Uterus (tissue), 4 donors: ENCODE results near the gene SAA4. TPM values are rescaled to one million over a fixed set of nuclear protein-coding genes. Genes with fewer than 3 reads are reported as not detected.

Experiments
- DNase-seq, 2 donors: peaks; one replicate each; pipeline ENCODE4 v3.0.0-alpha.2; 2019 to 2020
- H3K27ac ChIP-seq, 2 donors: fragments of 200-600 bp; sonication (generic); 1 replicate in 1 of 2; 2 replicates in 1 of 2; pipeline ENCODE4 v1.5.1; 2016 to 2018
- H3K27me3 ChIP-seq, 2 donors: fragments of 200-600 bp; sonication (generic); one replicate each; pipeline ENCODE4 v1.5.1; 2018 to 2019; ENCODE audit warnings: control low read depth in 1 of 2
- H3K36me3 ChIP-seq, 2 donors: fragments of 200-600 bp; sonication (generic); one replicate each; pipeline ENCODE4 v1.5.1; 2019; ENCODE audit warnings: control low read depth in 1 of 2
- H3K4me1 ChIP-seq, 2 donors: fragments of 200-600 bp; sonication (generic); one replicate each; pipeline ENCODE4 v1.5.1; 2018 to 2019; ENCODE audit warnings: control low read depth in 1 of 2
- H3K4me3 ChIP-seq, 2 donors: fragments of 200-600 bp; sonication (generic); 1 replicate in 1 of 2; 2 replicates in 1 of 2; pipeline ENCODE4 v1.5.1; 2018 to 2019; ENCODE audit warnings: mild to moderate bottlenecking in 1 of 2
- H3K9me3 ChIP-seq, 2 donors: fragments of 200-600 bp; sonication (generic); one replicate each; pipeline ENCODE4 v1.5.1; 2019; ENCODE audit warnings: control low read depth in 1 of 2
- CTCF ChIP-seq, 4 experiments: fragments of 200-600 bp in 2 of 4; fragments of 450-650 bp in 2 of 4; sonication (generic) in 2 of 4; IDR thresholded peaks; one replicate each; pipeline ENCODE4 v1.5.1; 2016 to 2019; ENCODE audit warnings: antibody characterized with exemption in 4 of 4, mild to moderate bottlenecking in 2 of 4, moderate library complexity in 1 of 4
- POLR2A ChIP-seq, 2 donors: fragments of 450-650 bp; IDR thresholded peaks; one replicate each; pipeline ENCODE4 v1.6.1; 2016; ENCODE audit warnings: antibody characterized with exemption in 2 of 2, mild to moderate bottlenecking in 1 of 2, moderate library complexity in 1 of 2
- intact Hi-C: fragments of 100-400 bp; cut with DNase I; formaldehyde crosslinking; loops from one replicate; pipeline ENCODE4 v1.15.1; 2023; ENCODE audit warnings: low total_unique reads
- total RNA-seq, 4 donors: library from RNA; depleted of rRNA in 3 of 4; stranded (reverse); fragments of >200 nt in 3 of 4; gene quantifications; one replicate each; pipeline versions ENCODE4 v1.1.0 to v1.2.4, GENCODE V29; 2014 to 2023
- donor health status: DM: yes; HTN: yes; CAD: no.

The SAA4 gene
- total RNA-seq, 4 donors from 2014 or later, result not detected

GRCh38 chr11:18229501-18229900, 7.1 kb downstream of the SAA4 start:
- no peak for DNase-seq
- Histone ChIP-seq H3K27me3 (no peaks in the 10 kb centered on the region), H3K4me3 (no peak overlapping the region), H3K36me3 (no peaks in the 10 kb centered on the region), H3K27ac (no peak overlapping the region), H3K4me1 (no peaks in the 10 kb centered on the region), H3K9me3 (no peaks in the 10 kb centered on the region)
- intact Hi-C loops, result no loop called here
- no peak for TF ChIP-seq CTCF (IDR thresholded peaks at IDR 0.05)
- TF ChIP-seq POLR2A (IDR thresholded peaks at IDR 0.05), result no peak

GRCh38 chr11:18225913-18226312, 10.7 kb downstream of the SAA4 start:
- no peak for TF ChIP-seq CTCF (IDR thresholded peaks at IDR 0.05)
- TF ChIP-seq POLR2A (IDR thresholded peaks at IDR 0.05), result no peak
- Histone ChIP-seq H3K36me3 (no peaks in the 10 kb centered on the region), H3K9me3 (no peaks in the 10 kb centered on the region), H3K27ac (no peak overlapping the region), H3K4me3 (no peak overlapping the region), H3K4me1 (no peaks in the 10 kb centered on the region), H3K27me3 (no peaks in the 10 kb centered on the region)
- no peak for DNase-seq
- intact Hi-C loops, result no loop called here

- no peaks in the 10 kb centered on the region for H3K36me3 ChIP-seq
- no peaks in the 10 kb centered on the region for H3K4me1 ChIP-seq
- no peaks in the 10 kb centered on the region for H3K9me3 ChIP-seq
- TF ChIP-seq CTCF (IDR thresholded peaks at IDR 0.05) (no peak), POLR2A (IDR thresholded peaks at IDR 0.05) (no peak)
- no peak overlapping the region for H3K27ac ChIP-seq
- no peak for DNase-seq
- H3K27me3 ChIP-seq, result no peaks in the 10 kb centered on the region
- H3K4me3 ChIP-seq, result no peak overlapping the region
- intact Hi-C loops, result no loop called here
These were observed 12.8 kb downstream of the SAA4 start for GRCh38 chr11:18223591-18224387.

GRCh38 chr11:18222814-18223421, 13.7 kb downstream of the SAA4 start:
- Histone ChIP-seq H3K4me1 (no peaks in the 10 kb centered on the region), H3K9me3 (no peaks in the 10 kb centered on the region), H3K27me3 (no peaks in the 10 kb centered on the region), H3K4me3 (no peak overlapping the region), H3K36me3 (no peaks in the 10 kb centered on the region), H3K27ac (no peak overlapping the region)
- DNase-seq, result no peak
- no peak for TF ChIP-seq POLR2A (IDR thresholded peaks at IDR 0.05)
- TF ChIP-seq CTCF (IDR thresholded peaks at IDR 0.05), result no peak
- intact Hi-C loops, result no loop called here

GRCh38 chr11:18221274-18221876, 15.2 kb downstream of the SAA4 start:
- TF ChIP-seq CTCF (IDR thresholded peaks at IDR 0.05), result no peak
- TF ChIP-seq POLR2A (IDR thresholded peaks at IDR 0.05), result no peak

More at GRCh38 chr11:18221274-18221876, 15.2 kb downstream of the SAA4 start:
- Histone ChIP-seq H3K36me3 (no peaks in the 10 kb centered on the region), H3K9me3 (no peaks in the 10 kb centered on the region), H3K27me3 (no peaks in the 10 kb centered on the region), H3K27ac (no peak overlapping the region), H3K4me3 (no peak overlapping the region), H3K4me1 (no peaks in the 10 kb centered on the region)
- no peak for DNase-seq
- intact Hi-C loops, result no loop called here
